ENCODE measurements around the gene KDM8. TPM values are rescaled to one million over a fixed set of nuclear protein-coding genes. Genes with fewer than 3 reads are reported as not detected.

Gene KDM8
- total and polyA plus RNA-seq, 2 donors (not counting 3 experiments of a cell fraction or from before 2014, with no cell fraction given) = 5.1 to 8.4 TPM

- Histone ChIP-seq H3K79me2 (ENCODE audit: control insufficient read depth, insufficient read depth, low read length) (no peaks in the 10 kb centered on the region), H3K27ac (ENCODE audit: insufficient read depth, low read depth, low read length) (no peak overlapping the region), H3K4me2 (ENCODE audit: insufficient read depth, low read length) (no peak overlapping the region), H3K9me3 (replicated peaks; ENCODE audit: control insufficient read depth, insufficient read depth, low read length) (no peaks in the 10 kb centered on the region), H3K36me3 (ENCODE audit: control insufficient read depth in 2 of 2, extremely low read depth in 1 of 2, insufficient read depth in 2 of 2, low read length in 2 of 2) (peaks cover 0 to 13% of the 10 kb centered on the region in 2 experiments), H4K20me1 (replicated peaks; ENCODE audit: control insufficient read depth, extremely low read depth, insufficient read depth, low read length) (no peaks in the 10 kb centered on the region), H3K4me1 (ENCODE audit: control insufficient read depth, extremely low read depth, insufficient read depth, low read length) (no peaks in the 10 kb centered on the region), H3K4me3 (replicated peaks in 1 of 3; ENCODE audit: insufficient read depth in 1 of 3, low read depth in 1 of 3, low read length in 3 of 3) (no peak overlapping the region), H3K9ac (replicated peaks; ENCODE audit: extremely low read depth, insufficient read depth, low read length) (no peak overlapping the region), H3K9me1 (replicated peaks; ENCODE audit: control insufficient read depth, extremely low read depth, insufficient read depth, low read length) (no peaks in the 10 kb centered on the region), H2AFZ (ENCODE audit: low read depth, low read length) (no peak overlapping the region), H3K27me3 (ENCODE audit: control insufficient read depth in 2 of 2, insufficient read depth in 2 of 2, low read length in 2 of 2) (no peaks in the 10 kb centered on the region)
- TF ChIP-seq EZH2 (IDR thresholded peaks at IDR 0.05; ENCODE audit: borderline replicate concordance, low read depth, low read length, severe bottlenecking) (no peak), MYC (IDR thresholded peaks at IDR 0.05; ENCODE audit: low read depth, low read length) (no peak), JUN (IDR thresholded peaks at IDR 0.05; ENCODE audit: borderline replicate concordance, insufficient read depth, insufficient read length, low read depth) (no peak), CTCF (IDR thresholded peaks at IDR 0.05; ENCODE audit: extremely low read depth in 1 of 2, insufficient read depth in 1 of 2, low read depth in 1 of 2, low read length in 2 of 2) (no peak), GATA2 (IDR thresholded peaks at IDR 0.05; ENCODE audit: insufficient read depth, insufficient read length, low read depth, low read length) (no peak), MAX (IDR thresholded peaks at IDR 0.05; ENCODE audit: insufficient read depth, insufficient read length) (no peak), POLR2AphosphoS5 (IDR thresholded peaks at IDR 0.05; ENCODE audit: insufficient read depth, low read depth, low read length) (no peak)
- no TSS peak for BruUV-seq (replicated peaks)
- POLR2A ChIA-PET = interaction anchor here (1.4 kb wide), 1 partner anchor 141 kb away, joined by 3 read pairs; no protein-coding TSS in a partner anchor
- FAIRE-seq = no peak
- intact Hi-C loops (cut with micrococcal nuclease) (no loop called here), dilution Hi-C loops (cut with MboI; ENCODE audit: extremely low pct_ligation_motif_present, low sequenced_read_pairs) (no loop called here)
- DNase-seq (ENCODE audit: low read depth, low spot score) = no peak
- CTCF ChIA-PET = interaction anchor here (1.1 to 3.7 kb wide), 4 partner anchors 10 to 140 kb away, joined by 3 to 41 read pairs (median 4); no protein-coding TSS in a partner anchor
Observed at GRCh38 chr16:27226976-27227705, 23.8 kb downstream of the KDM8 start.
